GM18507 (cell line): ENCODE data around the gene RBM39.
"Not testable (repeated sequence)": the region's sequence is repeated elsewhere in the genome, so short reads cannot be mapped to it uniquely, and the experiment has no call there.

Source experiments
- DNase-seq: peaks from one replicate; pipeline ENCODE4 v3.0.0; 2011; ENCODE audit warnings: low read depth; ENCODE audit not compliant: insufficient read length; ENCODE audit errors: extremely low spot score
- FAIRE-seq: peaks from 2 replicates; lab custom pipeline; 2011; peaks lifted over from hg19 to GRCh38; lab: Jason Lieb, UNC

RBM39 gene

GRCh38 chr20:35730583-35731468 lies 11.2 kb downstream of the RBM39 start:
- DNase-seq (no peak), FAIRE-seq (no peak)

- no peak for DNase-seq
- FAIRE-seq, result no peak
These were observed 12.1 kb downstream of the RBM39 start for GRCh38 chr20:35729836-35730582.

GRCh38 chr20:35729283-35729807 lies 12.7 kb downstream of the RBM39 start:
- no peak for DNase-seq
- no peak for FAIRE-seq

DNA sequence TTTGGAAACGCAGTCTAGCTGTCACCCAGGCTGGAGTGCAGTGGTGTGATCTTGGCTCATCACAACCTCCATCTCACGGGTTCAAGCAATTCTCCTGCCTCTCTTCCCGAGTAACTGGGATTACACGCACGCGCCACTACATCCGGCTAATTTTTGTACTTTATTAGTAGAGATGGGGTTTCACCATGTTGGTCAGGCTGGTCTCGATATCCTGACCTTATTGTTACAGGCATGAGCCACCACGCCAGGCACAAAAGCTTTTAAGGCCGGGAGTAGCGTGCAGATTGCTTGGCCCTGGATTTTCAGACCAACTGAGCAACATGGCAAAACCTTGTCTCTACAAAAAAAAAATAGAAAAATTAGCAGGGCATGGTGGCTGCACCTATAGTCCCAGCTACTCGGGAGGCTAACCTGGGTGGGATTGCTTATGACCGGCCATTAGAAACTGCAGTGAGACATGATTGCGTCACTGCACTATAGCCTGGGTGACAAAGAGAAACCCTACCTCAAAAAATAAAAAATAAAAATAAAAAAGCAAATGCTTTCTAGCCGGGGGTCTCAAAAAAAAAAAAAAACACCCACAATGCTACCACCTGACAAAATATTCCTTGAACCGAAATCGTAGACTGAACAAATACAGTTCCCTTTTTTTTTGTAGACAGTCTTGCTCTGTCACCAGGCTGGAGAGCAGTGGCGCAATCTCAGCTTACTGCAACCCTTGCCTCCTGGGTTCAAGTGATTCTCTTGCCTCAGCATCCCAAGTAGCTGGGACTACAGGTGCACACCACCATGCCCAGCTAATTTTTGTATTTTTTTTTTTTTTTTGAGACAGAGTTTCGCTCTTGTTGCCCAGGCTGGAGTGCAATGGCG lies 15.0 kb downstream of the RBM39 start:
- FAIRE-seq (no peak), DNase-seq (no peak)

DNA sequence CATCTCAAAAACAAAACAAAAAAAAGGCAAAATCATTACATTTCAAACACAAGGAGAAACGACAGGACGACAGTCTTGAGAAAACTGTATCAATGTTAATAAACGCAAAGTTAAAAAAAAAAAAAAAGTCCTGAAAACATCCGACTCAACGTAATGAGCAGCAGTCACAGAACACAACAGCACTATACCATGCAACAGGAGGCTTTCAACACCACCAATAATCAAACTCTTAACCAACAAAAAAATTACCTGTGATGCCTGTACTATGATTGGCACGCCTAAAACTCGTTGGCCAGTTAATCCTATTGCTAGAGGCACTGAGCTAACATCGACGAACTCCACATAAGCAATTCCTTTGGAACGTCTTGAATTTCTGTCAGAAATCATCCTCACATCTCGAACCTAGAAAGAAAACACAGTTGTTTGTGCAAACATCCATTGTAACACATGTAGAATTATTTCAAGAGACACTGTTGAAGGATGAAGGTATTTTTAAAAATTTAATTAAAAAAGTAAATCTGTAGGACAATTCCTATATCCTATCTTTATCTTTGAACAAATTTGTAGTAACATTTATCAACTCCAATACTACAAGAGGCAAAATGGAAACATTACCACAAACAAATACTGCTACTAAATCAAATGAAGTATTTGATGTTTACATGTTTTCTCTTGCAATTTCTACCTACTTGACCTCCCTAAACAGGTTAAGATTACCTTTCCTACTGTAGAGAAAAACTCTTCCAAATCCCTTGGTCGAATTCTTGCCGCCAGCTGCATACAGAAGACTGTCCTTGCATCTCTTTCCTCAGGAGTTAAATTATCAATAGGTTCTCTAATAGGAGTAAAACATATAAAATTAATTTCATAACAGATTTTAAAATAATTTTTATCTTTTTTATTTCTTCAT lies 17.5 kb downstream of the RBM39 start:
- no peak for DNase-seq
- no peak for FAIRE-seq

DNA sequence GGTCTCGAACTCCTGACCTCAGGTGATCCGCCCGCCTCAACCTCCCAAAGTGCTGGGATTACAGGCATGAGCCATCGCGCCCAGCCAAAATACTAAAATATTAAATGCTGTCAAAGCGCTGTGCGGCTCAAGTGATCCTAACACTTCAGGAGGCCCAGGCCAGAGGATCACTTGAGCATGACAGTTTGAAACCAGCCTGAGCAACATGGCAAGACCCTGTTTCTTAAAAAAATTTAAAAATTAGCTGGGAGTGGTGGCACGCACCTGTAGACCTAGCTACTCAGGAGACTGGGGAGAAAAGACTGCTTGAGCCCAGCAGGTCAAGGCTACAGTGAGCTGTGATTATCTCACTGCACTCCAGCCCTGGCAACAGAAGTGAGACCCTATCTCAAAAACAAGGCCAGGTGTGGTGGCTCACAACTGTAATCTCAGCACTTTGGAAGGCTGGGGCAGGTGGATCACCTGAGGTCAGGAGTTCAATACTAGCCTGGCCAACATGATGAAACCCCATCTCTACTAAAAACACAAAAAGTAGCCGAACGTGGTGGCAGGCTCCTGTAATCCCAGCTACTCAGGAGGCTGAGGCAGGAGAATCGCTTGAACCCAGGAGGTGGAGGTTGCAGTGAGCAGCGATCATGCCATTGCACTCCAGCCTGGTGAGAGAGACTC lies 18.3 kb downstream of the RBM39 start:
- not testable (repeated sequence) for FAIRE-seq, DNase-seq

DNA sequence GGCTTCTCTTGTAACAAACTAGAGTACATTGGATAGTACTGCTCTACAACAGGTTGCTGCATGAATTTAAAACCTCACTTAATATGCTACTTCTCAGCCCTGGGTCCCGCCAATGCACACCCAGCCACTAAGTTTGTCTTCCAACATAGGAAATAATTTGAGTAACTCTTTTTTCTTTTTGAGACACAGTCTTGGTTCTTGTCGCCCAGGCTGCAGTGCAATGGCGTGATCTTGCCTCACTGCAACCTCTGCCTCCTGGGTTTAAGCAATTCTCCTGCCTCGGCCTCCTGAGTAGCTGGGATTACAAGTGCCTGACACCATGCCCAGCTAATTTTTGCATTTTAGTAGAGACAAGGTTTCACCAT lies 18.8 kb downstream of the RBM39 start:
- FAIRE-seq, result not testable (repeated sequence)

DNA sequence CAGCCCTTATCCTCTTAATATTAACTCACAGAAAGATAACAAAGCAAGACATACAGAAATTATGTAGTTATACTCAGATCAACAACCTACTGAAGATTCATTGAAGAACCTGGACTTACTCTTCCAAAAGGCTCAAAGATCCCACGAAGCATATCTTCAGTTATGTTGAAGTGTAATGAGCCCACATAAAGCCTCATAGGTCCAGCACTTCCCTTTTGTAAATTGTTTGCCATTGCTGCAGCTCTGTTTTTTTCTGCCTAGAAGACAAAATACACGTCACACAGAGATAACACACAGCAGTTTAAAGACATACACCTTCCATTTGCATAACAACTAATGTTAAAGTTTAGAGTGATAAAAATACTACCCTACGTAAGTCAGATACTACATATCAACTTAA lies 20.4 kb downstream of the RBM39 start:
- no peak for FAIRE-seq
- no peak for DNase-seq

More for the DNA sequence above, 18.8 kb downstream of the RBM39 start:
- DNase-seq, result not testable (repeated sequence)

DNA sequence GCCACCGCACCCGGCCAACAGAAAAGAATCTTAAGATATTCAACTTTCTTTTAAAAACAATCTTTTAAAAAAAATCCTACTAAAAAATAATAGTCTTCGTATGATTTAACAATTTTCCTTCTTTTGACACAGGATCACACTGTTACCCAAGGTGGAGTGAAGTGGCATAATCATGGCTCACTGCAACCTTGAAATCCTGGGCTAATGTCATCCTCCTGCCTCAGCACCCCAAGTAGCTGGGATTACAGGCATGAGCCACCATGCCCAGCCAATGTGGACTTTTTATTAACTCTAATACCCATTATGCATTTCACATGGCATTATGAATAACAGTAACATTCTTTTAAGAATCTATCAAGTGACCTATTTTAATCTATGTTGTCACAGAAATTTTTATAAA lies 20.8 kb downstream of the RBM39 start:
- FAIRE-seq (no peak), DNase-seq (no peak)

GRCh38 chr20:35720165-35721123 lies 21.6 kb downstream of the RBM39 start:
- DNase-seq (no peak), FAIRE-seq (no peak)

DNA sequence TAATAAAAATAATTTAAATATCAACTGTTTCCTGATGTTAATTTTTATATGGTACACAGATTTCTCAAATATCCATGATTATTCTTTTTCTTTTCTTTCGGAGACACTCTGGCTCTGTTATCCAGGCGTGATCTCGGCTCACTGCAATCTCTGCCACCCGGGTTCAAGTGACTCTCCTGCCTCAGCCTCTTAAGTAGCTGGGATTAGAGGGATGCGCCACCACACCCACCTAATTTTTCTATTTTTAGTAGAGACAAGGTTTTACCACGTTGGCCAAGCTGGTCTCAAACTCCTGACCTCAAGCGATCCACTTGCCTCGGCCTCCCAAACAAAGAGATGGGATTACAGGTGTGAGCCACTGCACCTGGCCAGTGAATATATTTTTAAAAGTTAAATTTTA lies 22.3 kb downstream of the RBM39 start:
- DNase-seq, result no peak
- no peak for FAIRE-seq

DNA sequence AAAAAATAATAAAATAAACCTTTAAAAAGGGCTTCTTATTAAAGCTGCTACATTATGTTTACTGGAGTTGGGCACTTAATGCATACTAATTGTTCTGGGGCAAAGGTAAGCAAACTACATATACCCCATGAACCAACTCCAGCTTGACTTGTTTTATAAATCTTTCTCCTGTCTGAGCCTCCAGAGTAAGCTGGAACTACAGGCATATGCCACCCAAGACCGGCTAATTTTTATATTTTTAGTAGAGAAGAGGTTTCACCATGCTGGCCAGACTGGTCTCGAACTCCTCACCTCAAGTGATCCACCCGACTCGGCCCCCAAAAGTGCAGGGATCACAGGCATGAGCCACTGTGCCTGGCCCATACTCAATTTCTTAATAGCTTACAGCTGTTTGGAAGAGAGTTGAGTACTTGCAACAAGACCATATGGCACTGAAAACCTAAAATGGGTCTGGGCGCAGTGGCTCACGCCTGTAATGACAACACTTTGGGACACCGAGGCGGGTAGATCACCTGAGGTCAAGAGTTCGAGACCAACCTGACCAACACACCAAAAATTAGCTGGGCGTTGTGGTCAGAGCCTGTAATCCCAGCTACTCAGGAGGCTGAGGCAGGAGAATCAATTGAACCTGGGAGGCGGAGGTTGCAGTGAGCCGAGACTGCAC lies 23.0 kb downstream of the RBM39 start:
- FAIRE-seq, result no peak
- DNase-seq, result no peak

DNA sequence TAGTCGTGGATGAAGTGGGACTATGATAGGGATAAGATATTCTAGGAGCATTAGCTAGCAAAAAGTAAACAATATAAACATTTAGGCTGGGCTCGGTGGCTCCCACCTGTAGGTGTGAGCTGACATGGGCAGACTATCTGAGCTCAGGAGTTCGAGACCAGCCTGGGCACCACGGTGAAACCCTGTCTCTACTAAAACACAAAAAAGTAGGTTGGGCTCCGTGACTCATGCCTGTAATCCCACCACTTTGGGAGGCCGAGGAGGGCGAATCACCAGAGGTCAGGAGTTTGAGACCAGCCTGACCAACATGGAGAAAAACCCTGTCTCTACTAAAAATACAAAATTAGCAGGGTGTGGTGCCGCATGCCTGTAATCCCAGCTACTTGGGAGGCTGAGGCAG lies 23.7 kb downstream of the RBM39 start:
- not testable (repeated sequence) for FAIRE-seq, DNase-seq

DNA sequence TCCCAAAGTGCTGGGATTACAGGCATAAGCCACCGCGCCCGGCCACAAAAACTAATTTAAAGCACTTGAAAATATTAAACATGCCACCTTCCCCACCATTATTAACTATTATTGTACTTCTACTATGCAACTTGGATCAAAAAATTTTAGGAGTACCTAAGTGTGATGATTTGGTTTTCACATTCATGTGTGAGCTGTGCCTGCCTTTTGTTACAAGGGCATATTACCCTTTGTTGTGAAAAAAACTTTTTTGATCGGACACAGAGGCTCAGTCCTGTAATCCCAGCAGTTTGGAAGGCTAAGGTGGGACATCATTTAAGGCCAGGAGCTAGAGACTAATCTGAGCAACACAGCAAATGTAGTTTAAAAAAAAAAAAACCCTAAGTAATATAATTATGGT lies 25.7 kb downstream of the RBM39 start:
- DNase-seq, result no peak
- no peak for FAIRE-seq

DNA sequence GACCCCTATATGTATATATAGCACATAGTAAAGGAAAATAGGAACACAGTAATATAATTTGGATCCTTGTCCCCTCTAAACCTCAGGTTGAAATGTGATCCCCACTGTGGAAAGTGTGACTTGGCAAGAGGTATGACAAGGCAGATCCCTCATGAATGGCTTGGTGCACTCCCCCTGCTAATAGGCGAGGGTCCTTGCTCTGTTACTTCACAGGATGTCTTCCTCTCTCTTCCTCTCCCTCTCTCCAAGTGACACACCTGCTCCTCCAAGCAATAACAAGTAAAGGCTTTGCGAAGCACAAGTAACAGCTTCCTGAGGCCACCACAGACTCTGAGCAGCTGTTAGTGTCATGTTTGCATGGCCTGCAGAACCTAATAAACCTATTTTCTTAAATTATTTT lies 26.4 kb downstream of the RBM39 start:
- no peak for DNase-seq
- FAIRE-seq, result no peak

DNA sequence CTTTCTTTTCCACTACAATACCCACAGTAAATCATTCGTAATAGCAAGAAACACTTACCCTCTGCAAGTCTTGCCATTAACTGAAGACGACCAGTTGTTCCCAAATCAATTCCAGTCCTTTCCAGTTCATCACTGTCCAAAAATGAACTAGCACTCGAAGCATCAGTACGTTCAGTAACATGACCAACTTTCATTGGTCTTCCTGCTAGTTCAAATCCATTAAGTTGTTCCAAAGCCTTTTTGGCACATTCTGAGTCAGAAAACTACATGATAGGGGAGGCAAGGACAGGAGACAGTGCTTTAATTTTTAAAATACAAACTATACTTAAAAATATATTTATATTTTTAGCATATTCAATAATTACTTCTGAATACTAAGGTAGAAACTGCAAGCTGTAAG lies 27.9 kb downstream of the RBM39 start:
- no peak for DNase-seq
- FAIRE-seq, result no peak

GRCh38 chr20:35713120-35713519 lies 28.9 kb downstream of the RBM39 start:
- FAIRE-seq, DNase-seq: not testable (repeated sequence)
